ENCODE data around the gene ADAMTSL1. TPM values are rescaled to one million over a fixed set of nuclear protein-coding genes. Genes with fewer than 3 reads are reported as not detected.
"Not testable (repeated sequence)": the region's sequence is repeated elsewhere in the genome, so short reads cannot be mapped to it uniquely, and the experiment has no call there.

Gene ADAMTSL1
- total RNA-seq, 2 experiments from 2014 or later = not detected

GRCh38 chr9:18926513-18926912 lies 452.6 kb downstream of the ADAMTSL1 start:
- intact Hi-C loops (cut with micrococcal nuclease) = no loop called here
- H3K4me3 Mint-ChIP-seq = no peak overlapping the region
- H3K4me1 Mint-ChIP-seq (ENCODE audit: low read depth) = no peaks in the 10 kb centered on the region
- no peaks in the 10 kb centered on the region for H3K9me3 Mint-ChIP-seq
- no peak for DNase-seq
- no peak overlapping the region for H3K27ac Mint-ChIP-seq
- ChIA-PET POLR2A (no interaction called here), CTCF (no interaction called here)
- no peak for ATAC-seq
- H3K36me3 Mint-ChIP-seq (ENCODE audit: low read depth) = no peaks in the 10 kb centered on the region
- TF ChIP-seq CTCF (IDR thresholded peaks at IDR 0.05) = no peak
- H3K27me3 Mint-ChIP-seq = no peaks in the 10 kb centered on the region

GRCh38 chr9:18928711-18929110 lies 454.8 kb downstream of the ADAMTSL1 start:
- CTCF ChIA-PET = interaction anchor here (1.2 kb wide), 1 partner anchor 674 kb away, joined by 3 read pairs; no protein-coding TSS in a partner anchor
- Mint-ChIP-seq H3K36me3 (ENCODE audit: low read depth) (no peaks in the 10 kb centered on the region), H3K4me1 (ENCODE audit: low read depth) (no peaks in the 10 kb centered on the region), H3K4me3 (no peak overlapping the region), H3K27ac (no peak overlapping the region), H3K27me3 (no peaks in the 10 kb centered on the region), H3K9me3 (no peaks in the 10 kb centered on the region)
- no peak for TF ChIP-seq CTCF (IDR thresholded peaks at IDR 0.05)
- intact Hi-C loops (cut with micrococcal nuclease) = no loop called here
- DNase-seq (no peak), ATAC-seq (no peak)
- POLR2A ChIA-PET = no interaction called here

- H3K9me3 Mint-ChIP-seq; H3K27ac Mint-ChIP-seq; H3K27me3 Mint-ChIP-seq; POLR2A ChIA-PET; intact Hi-C loops (cut with micrococcal nuclease); CTCF ChIA-PET; H3K4me3 Mint-ChIP-seq; H3K4me1 Mint-ChIP-seq (ENCODE audit: low read depth); DNase-seq; ATAC-seq; H3K36me3 Mint-ChIP-seq (ENCODE audit: low read depth): not testable (repeated sequence)
Measured at GRCh38 chr9:18930611-18931010, 456.7 kb downstream of the ADAMTSL1 start.

- no peaks in the 10 kb centered on the region for H3K9me3 Mint-ChIP-seq
- intact Hi-C loops (cut with micrococcal nuclease) = no loop called here
- H3K27ac Mint-ChIP-seq = no peak overlapping the region
- TF ChIP-seq CTCF (IDR thresholded peaks at IDR 0.05) = no peak
- DNase-seq (no peak), ATAC-seq (no peak)
- no peak overlapping the region for H3K4me3 Mint-ChIP-seq
- no peaks in the 10 kb centered on the region for H3K27me3 Mint-ChIP-seq
- ChIA-PET CTCF (no interaction called here), POLR2A (no interaction called here)
- no peaks in the 10 kb centered on the region for H3K36me3 Mint-ChIP-seq (ENCODE audit: low read depth)
- H3K4me1 Mint-ChIP-seq (ENCODE audit: low read depth) = no peaks in the 10 kb centered on the region
Measured at GRCh38 chr9:18935541-18935940, 461.6 kb downstream of the ADAMTSL1 start.

- no peaks in the 10 kb centered on the region for H3K9me3 Mint-ChIP-seq
- no peak overlapping the region for H3K27ac Mint-ChIP-seq
- DNase-seq (no peak), ATAC-seq (no peak)
- H3K4me1 Mint-ChIP-seq (ENCODE audit: low read depth) = no peaks in the 10 kb centered on the region
- ChIA-PET POLR2A (no interaction called here), CTCF (no interaction called here)
- intact Hi-C loops (cut with micrococcal nuclease) = no loop called here
- TF ChIP-seq CTCF (IDR thresholded peaks at IDR 0.05) = no peak
- no peaks in the 10 kb centered on the region for H3K36me3 Mint-ChIP-seq (ENCODE audit: low read depth)
- H3K27me3 Mint-ChIP-seq = no peaks in the 10 kb centered on the region
- no peak overlapping the region for H3K4me3 Mint-ChIP-seq
Measured at GRCh38 chr9:18936094-18936871, 462.3 kb downstream of the ADAMTSL1 start.
